HepG2 (cell line): ENCODE results near the gene PARP16. TPM values are rescaled to one million over a fixed set of nuclear protein-coding genes. Genes with fewer than 3 reads are reported as not detected.

ENCODE experiments used
- ATAC-seq: fragments of 200-7000 bp; cut with Tn5 transposase; 3 replicates; pipeline ENCODE4 v1.9.1; 2020; ENCODE audit warnings: mild to moderate bottlenecking, moderate library complexity
- BruUV-seq: library from RNA; stranded (reverse); fragments of 400-500 nt; replicated peaks from 2 replicates; lab custom pipeline; 2021; lab: Mats Ljungman, UMichigan
- CTCF ChIA-PET: fragments of 300-600 bp; formaldehyde crosslinking; extraction: SDS; loops from one replicate; lab custom pipeline; 2021; ENCODE audit warnings: low total read pairs, inconsistent platforms, low intra/inter-chr PET ratio; lab: Yijun Ruan, JAX
- POLR2A ChIA-PET: fragments of 350-600 bp; sonication (Branson Sonifier 250); formaldehyde crosslinking; loops from one replicate; lab custom pipeline; 2020; ENCODE audit warnings: antibody characterized with exemption, inconsistent platforms; lab: Yijun Ruan, JAX
- DNase-seq: peaks from one replicate; pipeline ENCODE4 v3.0.0-alpha.2; 2015; ENCODE audit warnings: low spot score
- FAIRE-seq: peaks from 3 replicates; lab custom pipeline; 2011; peaks lifted over from hg19 to GRCh38; lab: Jason Lieb, UNC
- H2AFZ ChIP-seq: one replicate; pipeline ENCODE4 v1.6.1; 2011; ENCODE audit warnings: low read length, inconsistent platforms
- H3K27ac ChIP-seq: fragments of 300-600 bp; 3 replicates; pipeline ENCODE4 v1.8.0; 2011; ENCODE audit warnings: mixed run types, mild to moderate bottlenecking, mixed read lengths, low read length, inconsistent platforms; ENCODE audit not compliant: insufficient read depth; ENCODE audit errors: extremely low read length
- H3K27me3 ChIP-seq, 2 experiments: fragments of 200-600 bp in 1 of 2; 2 replicates in 1 of 2; 3 replicates in 1 of 2; pipeline versions ENCODE4 v1.6.0 to v1.8.0; 2011; ENCODE audit warnings: low read length in 2 of 2, mild to moderate bottlenecking in 2 of 2, moderate library complexity in 2 of 2, inconsistent platforms in 1 of 2; ENCODE audit not compliant: insufficient read depth in 2 of 2, control insufficient read depth in 1 of 2
- H3K36me3 ChIP-seq, 2 experiments: fragments of 200-600 bp in 1 of 2; replicated peaks in 1 of 2; 2 replicates in 1 of 2; 3 replicates in 1 of 2; pipeline versions ENCODE4 v1.5.1 to v1.8.0; 2011; ENCODE audit warnings: low read length in 2 of 2, inconsistent platforms in 1 of 2; ENCODE audit not compliant: insufficient read depth in 2 of 2, control insufficient read depth in 1 of 2
- H3K4me1 ChIP-seq: 2 replicates; pipeline ENCODE4 v1.5.1; 2012; ENCODE audit warnings: low read length, inconsistent platforms; ENCODE audit not compliant: insufficient read depth
- H3K4me2 ChIP-seq: 2 replicates; pipeline ENCODE4 v1.6.0; 2011; ENCODE audit warnings: low read depth, low read length, inconsistent platforms
- H3K4me3 ChIP-seq, 3 experiments: fragments of 200-600 bp in 1 of 3; sonication (generic), shearing (Covaris generic) in 1 of 3; replicated peaks in 1 of 3; 2 replicates each; pipeline ENCODE4 v1.5.1; 2011 to 2016; ENCODE audit warnings: low read length in 3 of 3, inconsistent platforms in 2 of 3, low read depth in 2 of 3, mild to moderate bottlenecking in 2 of 3, control low read depth in 1 of 3, mixed read lengths in 1 of 3; ENCODE audit not compliant: insufficient read depth in 1 of 3
- H3K79me2 ChIP-seq: one replicate; pipeline ENCODE4 v1.6.1; 2011; ENCODE audit warnings: low read length, inconsistent platforms; ENCODE audit not compliant: insufficient read depth
- H3K9ac ChIP-seq: 2 replicates; pipeline ENCODE4 v1.6.0; 2011; ENCODE audit warnings: mild to moderate bottlenecking, low read depth, low read length, inconsistent platforms; ENCODE audit not compliant: insufficient read depth
- H3K9me3 ChIP-seq: 2 replicates; pipeline ENCODE4 v1.5.1; 2012; ENCODE audit warnings: mild to moderate bottlenecking, low read length
- H4K20me1 ChIP-seq: 2 replicates; pipeline ENCODE4 v1.6.0; 2011; ENCODE audit warnings: inconsistent platforms, mild to moderate bottlenecking, low read length, moderate library complexity; ENCODE audit not compliant: insufficient read depth
- NONO ChIP-seq, 2 experiments: fragments of 450-650 bp in 1 of 2; sonication (generic) in 1 of 2; formaldehyde crosslinking in 1 of 2; IDR thresholded peaks in 1 of 2; conservative IDR thresholded peaks in 1 of 2; 2 replicates each; pipeline versions ENCODE4 v1.6.1 to v1.8.0; 2017 to 2022; ENCODE audit warnings: mild to moderate bottlenecking in 1 of 2, missing genetic modification reagents in 1 of 2, moderate library complexity in 1 of 2
- WGBS: methylation state at CpG from one replicate; pipeline ENCODE4 v1.1.6; 2017; ENCODE audit warnings: low lambda C conversion rate; 5-methylcytosine and 5-hydroxymethylcytosine counted together
- in situ Hi-C: cut with HindIII; loops from 2 replicates; pipeline ENCODE4 v1.10.0; 2017; ENCODE audit warnings: low pct_unique_long_range_greater_than_20kb; ENCODE audit not compliant: extremely low pct_ligation_motif_present
- intact Hi-C: fragments of 100-400 bp; cut with micrococcal nuclease; formaldehyde crosslinking; loops from one replicate; pipeline ENCODE4 v1.10.0; 2022; ENCODE audit not compliant: unreplicated experiment
- polyA plus RNA-seq, 8 experiments: library from polyadenylated mRNA; depleted of rRNA in 3 of 8; stranded (reverse) in 7 of 8; unstranded in 1 of 8; fragments of >200 nt; fragmentation: Illumina TruSeq in 4 of 8; extraction: Trizol in 4 of 8; gene quantifications; 2 replicates each; pipeline versions ENCODE4 v1.2.1 to v1.2.3, GENCODE V29; 2011 to 2016; ENCODE audit warnings: low read depth in 4 of 8, missing spikeins in 1 of 8, mixed read lengths in 1 of 8; ENCODE audit not compliant: insufficient read depth in 1 of 8
- total RNA-seq, 5 experiments: library from RNA; depleted of rRNA; stranded (reverse); fragments of >200 nt; fragmentation: Illumina TruSeq; extraction: Trizol; gene quantifications; 2 replicates each; pipeline ENCODE4 v1.2.3, GENCODE V29; 2016; ENCODE audit warnings: low read depth in 1 of 5
- TF ChIP-seq, protein P1 (sequence below): sonication (generic); formaldehyde crosslinking; IDR thresholded peaks from 2 replicates; pipeline ENCODE4 v1.5.0; 2020; ENCODE audit warnings: mild to moderate bottlenecking, missing genetic modification reagents

PARP16 gene
- total and polyA plus RNA-seq, 2 of the 13 experiments (the other 11 are each of a cell fraction or from before 2014, with no cell fraction given) = 6.8 to 7.6 TPM

DNA sequence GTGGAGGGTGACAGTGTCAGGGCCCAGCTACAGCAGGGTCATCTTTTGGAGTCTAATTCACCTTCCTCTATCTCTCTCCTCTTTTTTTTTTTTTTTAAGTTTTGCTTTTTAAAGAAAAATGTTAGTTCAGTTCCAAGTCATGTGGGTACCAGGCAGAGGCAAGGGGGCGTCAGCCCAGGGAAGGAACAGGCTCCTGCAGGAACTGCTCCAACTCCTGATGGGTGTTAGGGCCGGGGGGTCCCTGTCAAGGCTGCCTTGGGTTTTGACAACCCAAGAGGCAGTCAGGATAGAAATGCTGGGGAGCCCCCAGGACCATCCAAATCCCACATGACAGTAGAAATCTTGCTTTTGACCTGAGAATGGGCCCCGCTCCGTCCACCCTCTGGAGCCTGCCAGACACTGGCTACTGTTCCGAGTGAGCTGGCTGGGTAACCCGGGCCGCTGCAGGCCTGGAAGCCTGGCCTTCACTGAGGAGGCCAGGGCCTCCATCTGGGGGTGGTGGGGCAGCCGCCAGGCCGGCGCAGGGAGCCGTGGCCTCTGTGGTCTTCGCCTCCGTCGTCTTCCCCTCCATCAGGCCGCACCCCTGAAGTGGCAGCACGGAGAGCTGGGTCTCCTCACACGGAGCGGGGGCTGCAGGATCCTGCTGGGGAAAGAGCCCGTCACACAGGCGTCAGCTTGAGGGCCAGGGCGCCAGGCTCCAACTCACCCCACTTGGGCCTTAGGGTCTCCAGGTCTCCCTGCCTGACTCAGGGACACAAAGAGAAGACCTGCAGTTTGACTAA, 42.0 kb upstream of the PARP16 start:
- no peak for ATAC-seq
- FAIRE-seq = no peak
- Histone ChIP-seq H3K9me3 (no peaks in the 10 kb centered on the region), H3K4me3 (no peak overlapping the region), H3K27ac (no peak overlapping the region), H3K79me2 (no peaks in the 10 kb centered on the region), H3K4me2 (no peak overlapping the region), H3K9ac (no peak overlapping the region), H2AFZ (no peak overlapping the region)
- 97% methylated on average over 14 of the region's 21 CpGs for WGBS
- CTCF ChIA-PET = no interaction called here
- DNase-seq = no peak
- BruUV-seq = no TSS peak
- intact Hi-C loops (no loop called here), in situ Hi-C loops (no loop called here)
- no peak for TF ChIP-seq NONO (IDR thresholded peaks at IDR 0.05)
- no peak for TF ChIP-seq NONO (CRISPR knock-in tag; conservative IDR thresholded peaks at IDR 0.05)
- TF ChIP-seq, protein P1, sequence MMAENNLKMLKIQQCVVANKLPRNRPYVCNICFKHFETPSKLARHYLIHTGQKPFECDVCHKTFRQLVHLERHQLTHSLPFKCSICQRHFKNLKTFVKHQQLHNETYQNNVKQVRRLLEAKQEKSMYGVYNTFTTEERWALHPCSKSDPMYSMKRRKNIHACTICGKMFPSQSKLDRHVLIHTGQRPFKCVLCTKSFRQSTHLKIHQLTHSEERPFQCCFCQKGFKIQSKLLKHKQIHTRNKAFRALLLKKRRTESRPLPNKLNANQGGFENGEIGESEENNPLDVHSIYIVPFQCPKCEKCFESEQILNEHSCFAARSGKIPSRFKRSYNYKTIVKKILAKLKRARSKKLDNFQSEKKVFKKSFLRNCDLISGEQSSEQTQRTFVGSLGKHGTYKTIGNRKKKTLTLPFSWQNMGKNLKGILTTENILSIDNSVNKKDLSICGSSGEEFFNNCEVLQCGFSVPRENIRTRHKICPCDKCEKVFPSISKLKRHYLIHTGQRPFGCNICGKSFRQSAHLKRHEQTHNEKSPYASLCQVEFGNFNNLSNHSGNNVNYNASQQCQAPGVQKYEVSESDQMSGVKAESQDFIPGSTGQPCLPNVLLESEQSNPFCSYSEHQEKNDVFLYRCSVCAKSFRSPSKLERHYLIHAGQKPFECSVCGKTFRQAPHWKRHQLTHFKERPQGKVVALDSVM (CRISPR knock-in tag) = 0 out of 2 replicates have a peak, but pooled peaks have one; percentile 24
- TF ChIP-seq, all 625 proteins: peak for 1
- POLR2A ChIA-PET = no interaction called here
- Histone ChIP-seq H3K36me3 (peaks cover 27 to 51% of the 10 kb centered on the region in 2 experiments; a peak in 4 of 5 replicates), H3K27me3 (no peaks in the 10 kb centered on the region), H4K20me1 (no peaks in the 10 kb centered on the region), H3K4me1 (peaks cover 15% of the 10 kb centered on the region)
